NCI-H2107 (cell line): ENCODE measurements around the gene RPL39L.
"Not testable (repeated sequence)": the region's sequence is repeated elsewhere in the genome, so short reads cannot be mapped to it uniquely, and the experiment has no call there.

Experiments used
- DNase-seq: peaks from one replicate; lab custom pipeline; 2025; lab: John Stamatoyannopoulos, UW

Gene RPL39L

DNA sequence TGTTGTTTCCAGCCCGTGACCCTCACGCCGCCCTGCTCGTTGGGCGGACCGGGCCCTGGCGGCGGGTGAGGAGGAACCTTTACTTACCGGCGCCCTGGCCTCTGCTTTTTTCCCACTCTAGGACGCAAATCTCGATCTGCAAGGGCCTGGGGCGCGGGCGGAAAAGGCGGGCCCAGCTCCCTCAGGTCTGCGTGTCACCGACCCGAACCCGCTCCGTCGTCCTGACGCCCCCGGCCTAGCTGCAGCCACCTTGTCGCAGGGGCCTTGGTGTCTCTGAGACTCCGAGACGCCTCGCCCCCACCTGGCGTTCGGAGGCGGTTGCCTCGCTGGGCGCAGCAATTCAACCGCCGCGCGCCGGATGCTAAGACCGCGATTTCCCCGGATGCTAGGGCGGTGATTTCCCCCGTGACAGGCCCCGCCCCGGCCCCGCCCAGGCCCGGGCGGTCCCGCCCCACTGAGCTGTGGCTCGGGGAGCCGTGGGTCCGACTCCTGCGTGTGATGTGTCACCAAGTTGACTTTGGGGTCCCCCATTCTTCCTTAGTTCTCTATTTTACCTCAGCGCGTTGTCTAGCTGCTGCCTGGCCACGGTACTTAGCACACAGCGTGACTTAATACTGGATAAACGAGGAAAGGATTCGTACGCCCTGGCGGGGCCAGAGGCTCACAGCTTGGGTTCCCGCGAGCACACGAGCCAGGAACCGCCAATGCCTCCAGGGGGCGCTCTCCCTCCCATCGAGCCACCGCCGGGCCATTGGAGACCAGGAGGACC, at the start of gene RPL39L:
TSS of gene RPL39L (minus strand) at position 371 of the 769 bp plus-strand sequence. CDS start 18,196 bp downstream, outside the sequence.
- DNase-seq: no peak

DNA sequence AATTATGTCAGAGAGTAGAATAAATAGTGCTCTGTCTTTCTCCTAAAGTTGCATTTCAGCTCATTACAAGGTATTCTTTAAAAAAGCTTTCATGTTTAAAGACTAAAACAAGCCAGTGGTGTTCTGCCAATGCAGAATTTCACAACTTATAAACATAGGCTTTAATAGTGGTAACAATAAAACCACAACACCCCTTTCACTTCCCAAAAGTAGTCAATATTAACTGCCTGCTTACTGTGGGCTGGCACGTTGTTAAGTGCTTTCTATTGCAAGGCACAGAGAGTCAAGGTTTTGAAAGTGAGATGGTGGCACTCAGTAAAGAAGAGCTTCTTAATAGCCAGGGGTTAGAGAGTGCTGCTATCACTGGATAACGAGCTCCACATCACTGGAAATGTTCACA, 49.6 kb upstream of the RPL39L start:
- DNase-seq: no peak

DNA sequence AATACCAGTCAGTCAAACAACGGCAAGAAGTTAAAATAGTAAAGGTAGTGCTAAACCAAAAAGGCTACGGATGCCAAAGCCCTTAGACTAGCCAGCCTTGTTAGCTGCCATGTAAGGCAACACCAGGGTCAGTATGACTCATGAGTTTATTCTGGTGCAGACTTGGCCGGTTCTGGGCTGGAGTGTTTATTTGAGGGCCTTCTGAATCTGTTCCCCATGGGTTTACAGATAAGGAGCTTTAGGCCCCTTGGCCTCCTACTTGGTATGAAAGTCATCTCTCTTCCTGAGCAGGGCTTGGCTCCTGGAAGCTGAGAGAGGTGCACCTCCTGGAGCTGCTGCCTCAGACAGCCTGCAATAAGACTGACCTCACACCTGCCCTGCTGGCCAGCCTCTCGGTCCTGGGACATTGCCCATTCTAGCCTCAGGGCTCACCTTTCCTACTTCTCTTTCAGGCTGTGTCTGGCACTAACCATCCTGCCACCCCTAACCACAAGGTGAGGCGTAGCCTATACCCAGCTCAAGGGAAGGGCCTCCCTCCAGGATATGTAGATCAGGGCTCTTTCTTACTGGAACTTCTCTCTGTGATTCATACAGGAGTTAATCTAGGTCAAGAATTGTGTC, 47.6 kb upstream of the RPL39L start:
- DNase-seq: no peak

DNA sequence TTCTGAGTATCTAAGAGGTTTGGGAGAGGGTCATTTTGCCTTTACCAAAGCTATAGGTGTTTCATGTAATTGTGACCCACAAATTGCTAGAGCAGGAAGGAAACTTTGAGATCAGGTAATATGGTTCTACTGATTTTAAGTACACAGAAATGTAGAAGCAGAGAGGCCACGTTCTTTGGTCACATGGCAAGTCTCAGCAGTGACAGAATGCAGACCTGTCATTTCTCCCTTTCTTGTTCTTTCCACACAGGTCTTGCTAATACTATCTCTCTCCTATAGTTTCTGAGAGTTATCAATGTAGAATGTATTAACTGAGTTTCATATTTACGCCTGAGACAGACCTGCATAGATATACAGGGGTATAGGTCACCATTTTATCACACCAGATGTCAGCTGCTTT, 47.1 kb upstream of the RPL39L start:
- no peak for DNase-seq

DNA sequence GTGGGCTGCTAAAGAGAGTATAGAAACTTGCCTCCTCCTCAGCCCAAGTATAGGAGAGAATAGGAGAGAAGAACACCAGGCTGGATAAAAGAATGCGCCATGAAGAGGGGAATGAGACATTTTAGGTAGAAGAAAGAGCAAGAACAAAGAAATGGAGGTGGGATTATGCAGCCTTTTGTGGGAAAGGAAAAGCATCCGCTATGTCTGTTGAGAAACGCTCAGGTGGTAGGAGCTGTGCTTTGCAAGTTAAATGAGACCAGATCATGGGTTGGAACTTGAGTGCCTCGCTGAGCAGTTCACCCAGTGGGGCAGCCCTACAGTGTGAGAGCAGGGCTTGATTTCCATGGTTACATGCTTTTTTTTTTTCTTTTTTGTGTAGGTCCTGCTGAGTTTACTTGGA, 46.5 kb upstream of the RPL39L start:
- DNase-seq: no peak

DNA sequence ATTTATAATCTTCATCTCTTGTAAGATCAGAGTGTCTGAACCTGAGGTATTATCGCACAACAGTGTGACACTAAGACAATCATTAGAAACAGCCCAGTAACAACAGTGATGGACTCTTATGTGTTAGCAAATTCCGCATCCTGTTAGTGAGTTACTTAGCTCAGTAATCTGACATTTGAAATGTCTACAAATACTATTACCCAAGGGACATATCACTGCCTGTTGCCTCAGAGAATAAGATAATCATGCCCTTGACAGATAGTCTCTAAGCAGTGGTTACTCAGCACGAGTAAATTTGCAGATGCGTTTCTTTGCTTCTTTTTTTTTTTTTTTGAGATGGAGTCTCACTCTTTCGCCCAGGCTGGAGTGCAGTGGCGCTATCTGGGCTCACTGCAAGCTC, 44.6 kb upstream of the RPL39L start:
- DNase-seq: no peak

DNA sequence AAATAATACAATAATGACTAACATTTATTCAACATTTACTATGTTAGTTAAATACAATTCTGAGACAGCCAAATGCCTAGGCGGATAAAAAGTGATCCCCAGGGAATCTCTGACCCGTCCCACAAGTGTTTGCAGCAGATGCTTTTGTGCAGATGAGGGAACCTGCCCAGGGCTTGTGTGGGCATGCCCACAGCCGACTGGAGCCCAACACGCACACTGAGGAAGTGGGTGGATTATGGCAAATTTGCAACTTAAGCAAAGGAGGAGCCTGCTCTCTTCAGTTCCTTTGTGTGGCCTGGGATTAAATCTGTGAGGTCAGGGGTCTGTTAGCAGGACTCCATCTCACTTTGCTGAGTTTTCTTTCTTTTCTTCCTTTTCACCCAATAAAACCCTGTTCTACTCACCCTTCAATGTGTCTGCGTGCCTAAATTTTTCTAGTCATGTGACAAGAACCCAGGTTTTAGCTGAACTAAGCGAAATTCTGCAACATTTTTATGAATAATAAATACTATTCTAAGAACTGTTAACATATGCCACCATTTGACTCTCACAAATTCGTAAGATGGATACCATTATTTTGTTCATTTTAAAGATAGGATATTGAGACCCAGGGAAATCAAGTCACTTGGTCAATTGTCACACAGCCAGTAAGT, 44.0 kb upstream of the RPL39L start:
- DNase-seq: no peak

DNA sequence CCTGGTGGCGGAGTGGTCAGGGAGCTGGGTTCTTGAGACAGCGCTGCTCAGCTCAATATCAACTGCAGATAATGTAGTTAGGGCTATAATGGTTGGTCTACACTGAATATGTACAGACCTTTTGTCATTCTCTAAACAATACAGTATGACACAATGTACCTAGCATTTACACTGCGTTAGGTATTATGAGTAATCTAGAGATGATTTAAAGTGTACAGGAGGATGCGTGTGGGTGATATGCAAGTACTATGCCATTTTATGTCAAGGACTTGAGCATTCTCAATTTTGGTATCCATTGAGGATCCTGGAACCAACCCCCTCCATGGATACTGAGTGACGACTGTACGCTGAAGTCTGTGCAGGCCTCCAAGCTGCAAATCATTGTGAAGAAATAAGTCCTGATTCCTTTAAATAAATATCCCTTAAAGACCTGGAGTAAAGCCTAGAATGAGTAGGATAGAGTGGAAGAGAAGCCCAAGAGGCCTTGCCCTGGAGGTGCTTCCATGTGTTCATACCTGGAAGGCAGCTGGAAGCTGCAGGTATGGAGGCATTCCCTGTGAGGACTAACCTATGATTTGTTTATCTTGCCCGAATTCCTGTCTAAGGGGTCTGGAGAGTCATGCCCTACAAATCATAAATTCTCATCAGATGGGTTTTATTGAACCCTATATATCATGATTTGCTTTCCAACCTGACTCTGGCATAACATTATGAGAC, 42.3 kb upstream of the RPL39L start:
- no peak for DNase-seq

DNA sequence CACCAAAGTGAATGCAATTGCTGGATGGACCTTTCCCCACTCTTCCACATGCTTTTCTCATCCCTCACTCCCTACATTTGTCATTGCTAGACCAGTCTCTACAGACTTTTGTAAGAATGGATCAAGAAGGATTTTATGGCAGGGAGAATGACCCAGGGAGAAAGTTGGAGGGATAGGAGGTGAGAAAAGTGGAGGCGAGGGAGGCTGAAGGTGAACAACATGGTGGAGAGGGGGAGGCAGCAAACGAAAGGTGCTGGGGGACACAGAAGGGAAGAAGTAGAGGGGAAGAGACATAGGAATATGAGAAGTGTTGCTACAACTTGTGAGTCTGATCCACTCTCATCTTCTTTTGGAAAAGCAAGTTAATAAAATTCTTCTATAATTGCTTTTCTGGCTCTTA, 33.6 kb upstream of the RPL39L start:
- no peak for DNase-seq

DNA sequence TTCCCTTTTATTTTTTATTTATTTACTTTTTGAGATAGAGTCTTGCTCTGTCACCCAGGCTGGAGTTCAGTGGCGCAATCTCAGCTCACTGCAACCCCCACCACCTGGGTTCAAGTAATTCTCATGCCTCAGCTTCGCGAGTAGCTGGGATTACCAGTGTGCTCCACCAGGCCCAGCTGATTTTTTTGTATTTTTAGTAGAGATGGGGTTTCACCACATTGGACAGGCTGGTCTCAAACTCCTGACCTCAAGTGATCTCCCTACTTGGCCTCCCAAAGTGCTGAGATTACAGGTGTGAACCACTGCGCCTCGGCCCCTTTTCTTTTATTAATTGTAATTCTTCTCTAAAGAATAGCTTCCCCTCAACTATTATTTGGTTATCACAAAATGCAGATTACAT, 31.6 kb upstream of the RPL39L start:
- not testable (repeated sequence) for DNase-seq

DNA sequence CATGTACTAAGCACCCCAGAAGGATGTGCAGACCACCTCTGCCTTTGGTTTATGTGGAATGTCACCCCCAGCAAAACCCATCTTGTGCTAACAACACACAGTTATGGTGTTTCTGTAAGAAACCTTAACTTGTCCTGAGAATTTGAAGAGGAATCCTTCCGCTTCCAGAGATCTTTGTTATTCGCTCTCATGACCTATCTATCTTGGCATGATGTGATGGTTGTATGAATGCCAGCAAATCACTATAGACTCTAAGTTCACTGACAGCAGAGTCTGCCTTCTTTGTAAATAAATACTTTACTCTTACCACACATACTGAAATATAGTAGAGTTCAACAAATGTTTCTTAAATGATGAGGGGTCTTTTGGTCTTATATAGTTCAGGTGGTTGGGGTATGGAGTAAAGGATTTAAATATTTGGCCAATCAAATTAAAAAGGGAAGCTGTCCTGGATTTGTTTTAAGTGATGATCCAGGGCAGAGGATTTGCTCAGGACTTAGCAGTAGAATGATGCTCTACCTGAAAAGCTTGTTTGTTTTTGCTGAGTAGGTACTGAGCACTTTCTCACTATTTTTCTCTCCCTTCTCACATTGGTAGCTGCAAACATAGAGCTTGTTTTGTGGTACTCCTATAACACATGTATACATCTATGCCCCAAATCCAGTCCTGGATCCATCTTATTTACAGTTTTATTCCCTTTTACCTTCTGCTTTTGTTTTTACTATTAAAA, 30.1 kb upstream of the RPL39L start:
- no peak for DNase-seq

DNA sequence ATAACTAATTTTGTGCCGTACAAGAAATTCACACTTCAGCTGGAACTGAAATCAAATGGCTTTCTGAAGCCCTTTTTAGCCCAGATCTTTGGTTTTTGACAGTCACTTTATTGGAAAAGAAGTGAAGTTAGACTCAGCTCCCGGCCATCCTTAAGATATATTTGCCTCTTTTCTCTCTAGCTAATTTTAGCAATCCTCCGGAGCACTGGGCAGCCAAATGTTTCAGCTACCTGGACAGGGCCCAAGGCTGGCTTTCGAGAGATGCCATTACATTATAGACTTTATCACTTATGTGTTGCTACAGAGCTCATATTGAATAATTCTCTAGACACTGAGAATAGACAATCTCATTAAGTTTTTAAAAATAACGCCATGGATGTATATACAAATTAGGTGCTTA, 28.5 kb upstream of the RPL39L start:
- DNase-seq: no peak

DNA sequence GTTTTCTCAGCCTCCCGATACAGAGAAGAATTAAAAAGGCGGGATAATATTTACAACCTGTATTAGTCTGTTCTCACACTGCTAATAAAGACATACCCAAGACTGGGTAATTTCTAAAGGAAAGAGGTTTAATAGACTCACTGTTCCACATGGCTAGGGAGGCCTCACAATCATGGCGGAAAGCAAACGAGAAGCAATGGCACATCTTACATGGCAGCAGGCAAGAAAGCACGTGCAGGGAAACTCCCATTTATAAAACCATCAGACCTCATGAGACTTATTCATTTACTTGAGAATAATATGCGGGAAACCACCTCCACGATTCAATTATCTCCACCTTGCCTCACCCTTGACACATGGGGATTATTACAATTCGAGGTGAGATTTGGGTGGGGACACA, 27.5 kb upstream of the RPL39L start:
- no peak for DNase-seq

DNA sequence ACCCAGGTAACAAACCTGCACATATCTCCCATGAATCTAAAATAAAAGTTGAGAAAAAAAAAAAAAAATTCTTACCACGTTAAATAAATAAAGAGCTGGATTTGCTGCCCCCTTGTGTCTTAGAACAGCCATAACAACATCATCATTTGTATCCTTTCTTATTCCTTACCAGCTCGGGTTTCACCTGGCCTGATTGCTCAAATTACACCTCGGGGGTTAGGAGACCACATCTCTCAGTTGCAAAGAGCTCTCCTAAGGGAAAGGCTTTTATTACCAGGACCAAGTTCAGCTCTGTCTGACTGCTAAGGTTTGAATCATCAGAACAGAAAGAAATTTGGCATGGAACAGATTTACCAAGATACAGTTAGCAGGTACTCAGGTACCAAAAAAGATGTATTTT, 25.8 kb upstream of the RPL39L start:
- peak; percentile 93 for DNase-seq

DNA sequence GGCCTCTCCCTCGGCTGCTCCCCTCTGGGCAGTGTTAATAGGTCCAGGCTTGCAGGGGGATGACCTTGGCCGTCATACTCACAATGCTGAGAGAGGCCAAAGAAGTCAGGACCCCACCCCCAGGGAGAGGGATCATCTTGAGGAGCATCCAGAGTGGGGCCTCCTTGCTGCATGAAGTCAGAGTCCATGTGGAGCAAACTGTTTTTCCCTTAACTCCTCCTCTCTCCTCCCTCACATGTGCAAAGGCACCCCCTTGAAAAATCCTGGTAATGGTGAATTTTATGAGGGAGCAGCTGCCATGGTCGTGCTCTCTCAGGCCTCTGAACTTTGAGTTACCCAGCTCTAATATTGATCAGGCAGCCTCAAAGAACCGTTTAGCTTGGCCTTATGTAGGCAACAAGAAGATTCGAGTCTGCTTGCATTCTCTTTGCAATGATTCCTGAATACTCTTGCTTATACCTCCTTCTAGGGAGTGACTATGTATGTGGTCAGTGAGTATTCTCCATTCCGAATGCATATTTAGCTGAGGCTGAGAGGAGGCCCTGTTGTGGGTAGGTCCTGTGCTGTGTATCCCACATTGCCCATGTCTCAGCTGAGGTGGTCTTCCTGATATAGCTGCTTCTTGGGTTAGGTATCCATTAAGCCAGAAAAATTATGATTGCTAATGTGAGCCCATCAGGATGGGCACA, 23.1 kb upstream of the RPL39L start:
- no peak for DNase-seq

DNA sequence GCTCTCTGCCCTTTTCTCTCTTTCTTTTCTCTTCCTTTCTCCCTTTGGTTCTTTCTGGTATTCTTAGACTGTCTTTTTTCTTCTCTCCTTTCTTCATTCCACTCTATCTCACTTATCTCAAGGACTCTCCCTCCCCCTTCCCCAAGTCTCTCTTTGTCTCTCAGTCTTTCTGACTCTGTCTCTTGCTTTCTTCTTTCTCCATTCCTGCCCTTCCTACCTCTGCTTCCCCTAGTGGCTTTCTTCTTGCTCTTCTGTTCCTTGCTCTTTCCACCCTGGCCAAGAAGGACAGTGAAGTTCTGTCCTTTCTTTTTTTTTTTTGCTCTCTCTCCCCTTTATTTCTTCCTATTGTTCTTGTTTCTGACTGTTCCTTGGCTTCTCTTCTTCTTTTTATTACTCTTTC, 22.3 kb upstream of the RPL39L start:
- no peak for DNase-seq

DNA sequence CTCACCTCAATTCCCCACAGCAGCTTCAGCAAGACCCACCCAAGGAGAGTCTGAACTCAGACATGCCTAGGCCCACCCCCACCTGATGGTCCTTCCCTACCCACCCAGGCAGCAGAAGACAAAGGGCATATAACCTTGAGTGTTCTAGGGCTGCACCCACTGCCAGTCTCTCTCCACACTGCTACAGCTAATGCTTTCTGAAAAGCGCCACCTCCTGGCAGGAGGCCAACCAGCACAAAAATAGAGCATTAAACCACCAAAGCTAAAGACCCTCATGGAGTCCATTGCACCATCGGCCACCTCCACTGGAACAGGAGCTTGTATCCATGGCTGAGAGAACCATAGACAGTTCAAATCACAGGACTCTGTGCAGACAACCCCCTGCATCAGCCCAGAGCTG, 11.3 kb upstream of the RPL39L start:
- DNase-seq: no peak

DNA sequence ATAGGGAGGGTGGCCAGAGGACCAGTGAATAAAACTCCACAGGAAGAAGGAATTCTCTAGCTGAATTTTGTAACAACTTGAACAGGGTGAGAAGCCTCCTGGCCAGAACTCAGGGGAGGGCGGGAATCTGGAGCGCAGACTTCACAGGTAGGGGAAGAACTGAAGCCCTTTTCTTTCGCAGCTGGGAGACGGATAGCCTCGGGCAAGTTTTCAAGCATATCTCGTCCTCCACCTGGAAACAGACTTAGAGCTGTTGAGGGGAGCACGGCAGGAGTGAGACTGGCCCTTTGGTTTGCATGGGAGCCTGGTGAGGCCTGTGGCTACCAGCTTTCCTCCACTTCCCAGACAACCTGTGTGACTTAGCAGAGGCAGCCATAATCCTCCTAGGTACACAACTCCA, 10.9 kb upstream of the RPL39L start:
- DNase-seq: no peak

DNA sequence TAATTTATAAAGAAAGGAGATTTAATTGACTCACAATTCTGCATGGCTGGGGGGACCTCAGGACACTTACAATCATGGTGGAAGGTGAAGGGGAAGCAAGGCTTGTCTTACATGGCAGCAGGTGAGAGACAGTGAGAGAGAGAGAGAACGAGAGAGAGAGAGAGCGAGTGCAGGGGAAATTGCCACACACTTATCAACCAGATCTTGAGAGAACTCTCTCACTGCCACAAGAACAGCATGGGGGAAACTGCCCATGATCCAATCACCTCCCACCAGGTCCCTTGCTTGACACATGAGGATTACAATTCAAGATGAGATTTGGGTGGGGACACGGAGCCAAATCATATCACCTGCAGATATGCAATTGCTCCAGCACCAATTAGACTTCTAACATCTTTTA, 7.1 kb upstream of the RPL39L start:
- no peak for DNase-seq

DNA sequence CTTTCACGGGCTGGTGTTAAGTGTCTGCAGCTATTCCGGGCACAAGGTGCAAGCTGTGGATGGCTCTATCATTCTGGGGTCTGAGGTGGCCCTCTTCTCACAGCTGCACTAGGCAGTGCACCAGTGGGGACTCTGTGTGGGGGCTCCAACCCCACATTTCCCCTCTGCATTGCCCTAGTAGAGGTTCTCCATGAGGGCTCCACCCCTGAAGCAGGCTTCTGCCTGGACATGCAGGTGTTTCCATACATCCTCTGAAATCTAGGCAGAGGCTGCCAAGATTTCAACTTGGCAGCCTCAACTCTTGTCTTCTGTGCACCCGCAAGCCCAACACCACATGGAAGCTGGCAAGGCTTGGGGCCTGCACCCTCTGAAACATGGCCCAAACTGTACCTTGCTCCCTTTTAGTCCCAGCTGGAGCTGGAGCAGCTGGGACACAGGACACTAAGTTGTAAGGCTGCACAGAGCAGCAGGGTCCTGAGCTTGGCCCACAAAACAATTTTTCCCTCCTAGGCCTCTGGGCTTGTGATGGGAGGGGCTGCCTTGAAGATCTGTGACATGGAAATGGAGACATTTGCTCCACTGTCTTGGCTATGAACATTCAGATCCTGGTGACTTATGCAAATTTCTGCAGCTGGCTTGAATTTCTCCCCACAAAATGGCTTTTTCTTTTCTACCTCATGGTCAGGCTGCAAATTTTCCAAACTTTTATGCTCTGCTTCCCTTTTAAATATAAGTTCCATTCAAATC, 6.0 kb upstream of the RPL39L start:
- no peak for DNase-seq

DNA sequence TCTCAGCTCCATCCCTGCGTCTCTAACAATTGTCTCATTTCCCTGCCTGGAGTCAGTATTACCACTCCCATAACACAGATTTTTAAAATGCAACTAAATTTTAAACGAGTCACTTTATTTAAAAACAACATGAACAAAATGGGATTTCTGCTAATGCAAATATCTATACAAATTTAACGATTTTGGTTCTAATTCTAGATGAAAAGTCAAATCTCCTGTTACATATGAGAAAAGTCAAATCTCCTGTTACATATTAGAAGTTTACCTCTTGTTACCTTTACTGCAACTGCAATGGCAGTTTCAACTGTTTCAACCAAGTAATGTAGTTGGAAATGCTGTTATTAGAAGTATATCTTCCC, 578 bp upstream of the RPL39L start:
- no peak for DNase-seq
